Hepatocyte (in vitro differentiated cells): ENCODE measurements around the gene C10orf143.

ENCODE experiments used
- EZH2 ChIP-seq: fragments of 200-600 bp; sonication (generic); IDR thresholded peaks from 2 replicates; pipeline ENCODE4 v1.6.1; 2016; ENCODE audit warnings: antibody characterized with exemption, mild to moderate bottlenecking, borderline replicate concordance
- EZH2phosphoT487 ChIP-seq: fragments of 200-600 bp; sonication (generic); IDR thresholded peaks from one replicate; pipeline ENCODE4 v1.6.1; 2018; ENCODE audit warnings: antibody characterized with exemption, mild to moderate bottlenecking, low read depth, moderate library complexity; ENCODE audit not compliant: unreplicated experiment, severe bottlenecking

GRCh38 chr10:130067893-130068292 lies 42.7 kb downstream of the C10orf143 start:
- no peak for TF ChIP-seq EZH2phosphoT487
- TF ChIP-seq EZH2, result no peak
